Gastrocnemius medialis (tissue), 4 donors: ENCODE measurements around the gene COLEC12. TPM values are rescaled to one million over a fixed set of nuclear protein-coding genes. Genes with fewer than 3 reads are reported as not detected.

Source experiments
- ATAC-seq, 2 donors: fragments of 150-250 bp; one replicate each; pipeline ENCODE4 v1.9.1; 2016
- DNase-seq, 2 donors: peaks; one replicate each; pipeline ENCODE4 v3.0.0-alpha.2; 2019
- H3K27ac ChIP-seq, 4 donors: fragments of 200-600 bp; sonication (generic); 1 replicate in 1 of 4; 2 replicates in 3 of 4; pipeline ENCODE4 v1.5.1; 2016 to 2018; ENCODE audit warnings: mild to moderate bottlenecking in 2 of 4, moderate library complexity in 1 of 4
- H3K27me3 ChIP-seq, 3 donors: fragments of 200-600 bp; sonication (generic) in 2 of 3; 1 replicate in 1 of 3; 2 replicates in 2 of 3; pipeline versions ENCODE4 v1.5.1 to v1.6.0; 2016 to 2019; ENCODE audit warnings: mild to moderate bottlenecking in 1 of 3, moderate library complexity in 1 of 3
- H3K36me3 ChIP-seq, 2 donors: fragments of 200-600 bp; sonication (generic) in 1 of 2; one replicate each; pipeline ENCODE4 v1.5.1; 2017 to 2018
- H3K4me1 ChIP-seq, 2 donors: fragments of 200-600 bp; sonication (generic) in 1 of 2; one replicate each; pipeline ENCODE4 v1.5.1; 2016 to 2017; ENCODE audit warnings: mild to moderate bottlenecking in 2 of 2
- H3K4me3 ChIP-seq, 4 donors: fragments of 200-600 bp; sonication (generic) in 3 of 4; 1 replicate in 1 of 4; 2 replicates in 3 of 4; pipeline ENCODE4 v1.5.1; 2016 to 2019; ENCODE audit warnings: mild to moderate bottlenecking in 2 of 4
- H3K9me3 ChIP-seq, 3 donors: fragments of 200-600 bp; sonication (generic) in 2 of 3; 1 replicate in 1 of 3; 2 replicates in 2 of 3; pipeline ENCODE4 v1.5.1; 2016 to 2019
- CTCF ChIP-seq, 5 experiments: fragments of 450-650 bp in 3 of 5; fragments of 200-600 bp in 2 of 5; sonication (generic) in 2 of 5; IDR thresholded peaks in 4 of 5; conservative IDR thresholded peaks in 1 of 5; 1 replicate in 4 of 5; 2 replicates in 1 of 5; pipeline ENCODE4 v1.5.1; 2016 to 2019; ENCODE audit warnings: antibody characterized with exemption in 5 of 5, mild to moderate bottlenecking in 3 of 5, moderate library complexity in 3 of 5
- POLR2A ChIP-seq, 2 donors: fragments of 450-650 bp; IDR thresholded peaks; one replicate each; pipeline ENCODE4 v1.6.1; 2017; ENCODE audit warnings: antibody characterized with exemption in 2 of 2, mild to moderate bottlenecking in 2 of 2, moderate library complexity in 2 of 2
- in situ Hi-C, 4 donors: fragments of 200-750 bp; cut with MboI; loops; one replicate each; pipeline versions ENCODE4 v1.15.0 to v1.8.0; 2017; ENCODE audit warnings: low sequenced_read_pairs in 4 of 4
- intact Hi-C: fragments of 100-400 bp; cut with DNase I; formaldehyde crosslinking; loops from one replicate; pipeline ENCODE4 v1.15.1; 2023; ENCODE audit warnings: low total_unique reads
- total RNA-seq, 4 donors: library from RNA; depleted of rRNA; stranded (reverse); fragments of >200 nt; gene quantifications; one replicate each; pipeline versions ENCODE4 v1.1.0 to v1.2.3, GENCODE V29; 2016

Gene COLEC12
- total RNA-seq, 4 donors from 2014 or later: 0.97 to 6.1 (median 5.1) TPM

GRCh38 chr18:471716-472115 lies 28.8 kb downstream of the COLEC12 start:
- H3K27ac ChIP-seq: no peak overlapping the region
- H3K4me3 ChIP-seq: no peak overlapping the region
- H3K4me1 ChIP-seq: no peaks in the 10 kb centered on the region
- DNase-seq: no peak
- no peaks in the 10 kb centered on the region for H3K36me3 ChIP-seq
- ATAC-seq: no peak
- in situ Hi-C loops (no loop called here), intact Hi-C loops (no loop called here)
- H3K27me3 ChIP-seq: no peaks in the 10 kb centered on the region
- no peak for TF ChIP-seq POLR2A (IDR thresholded peaks at IDR 0.05)
- no peaks in the 10 kb centered on the region for H3K9me3 ChIP-seq

- DNase-seq (no peak), ATAC-seq (peak; percentile 41 to 50)
- in situ Hi-C loops (no loop called here), intact Hi-C loops (no loop called here)
- TF ChIP-seq POLR2A (IDR thresholded peaks at IDR 0.05): no peak
- TF ChIP-seq CTCF (IDR thresholded peaks at IDR 0.05 in 4 of 5, conservative IDR thresholded peaks at IDR 0.05 in 1 of 5): no peak
- Histone ChIP-seq H3K27ac (peak overlapping the region in 1 of 4 donors; percentile 1), H3K9me3 (no peaks in the 10 kb centered on the region), H3K4me3 (no peak overlapping the region), H3K4me1 (no peaks in the 10 kb centered on the region), H3K27me3 (no peaks in the 10 kb centered on the region), H3K36me3 (no peaks in the 10 kb centered on the region)
Measured at GRCh38 chr18:470661-471501, 29.6 kb downstream of the COLEC12 start.

GRCh38 chr18:468955-469790 lies 31.3 kb downstream of the COLEC12 start:
- TF ChIP-seq CTCF (IDR thresholded peaks at IDR 0.05 in 4 of 5, conservative IDR thresholded peaks at IDR 0.05 in 1 of 5): no peak
- TF ChIP-seq POLR2A (IDR thresholded peaks at IDR 0.05): no peak
- H3K27me3 ChIP-seq: no peaks in the 10 kb centered on the region
- no peak overlapping the region for H3K27ac ChIP-seq

GRCh38 chr18:463827-464541 lies 36.5 kb downstream of the COLEC12 start:
- Histone ChIP-seq H3K4me3 (no peak overlapping the region), H3K27me3 (no peaks in the 10 kb centered on the region), H3K9me3 (no peaks in the 10 kb centered on the region), H3K4me1 (no peaks in the 10 kb centered on the region), H3K36me3 (no peaks in the 10 kb centered on the region), H3K27ac (no peak overlapping the region)
- no peak for DNase-seq
- ATAC-seq: no peak
- intact Hi-C loops: no loop called here
- in situ Hi-C loops: no loop called here
- TF ChIP-seq POLR2A (IDR thresholded peaks at IDR 0.05) (no peak), CTCF (IDR thresholded peaks at IDR 0.05 in 4 of 5, conservative IDR thresholded peaks at IDR 0.05 in 1 of 5) (no peak)

More at GRCh38 chr18:468955-469790, 31.3 kb downstream of the COLEC12 start:
- in situ Hi-C loops (no loop called here), intact Hi-C loops (no loop called here)
- ATAC-seq: no peak
- no peaks in the 10 kb centered on the region for H3K4me1 ChIP-seq
- no peaks in the 10 kb centered on the region for H3K36me3 ChIP-seq
- H3K4me3 ChIP-seq: no peak overlapping the region
- DNase-seq: no peak
- no peaks in the 10 kb centered on the region for H3K9me3 ChIP-seq
